HCT116 (cell line): Measurements from ENCODE around the gene SETD1B.

Experiments
- CBX3 ChIP-seq: IDR thresholded peaks from 2 replicates; pipeline ENCODE4 v1.6.1; 2012; ENCODE audit warnings: low read depth
- CEBPB ChIP-seq: IDR thresholded peaks from 2 replicates; pipeline ENCODE4 v1.6.1; 2012; ENCODE audit warnings: low read depth
- ELF1 ChIP-seq: IDR thresholded peaks from 2 replicates; pipeline ENCODE4 v1.6.1; 2012; ENCODE audit warnings: low read depth, borderline replicate concordance
- EZH2phosphoT487 ChIP-seq: fragments of 200-600 bp; IDR thresholded peaks from 2 replicates; pipeline ENCODE4 v1.6.1; 2018; ENCODE audit warnings: antibody characterized with exemption, borderline replicate concordance
- JUND ChIP-seq: IDR thresholded peaks from 2 replicates; pipeline ENCODE4 v1.6.1; 2012
- POLR2AphosphoS5 ChIP-seq: IDR thresholded peaks from 2 replicates; pipeline ENCODE4 v1.6.1; 2011; ENCODE audit warnings: mild to moderate bottlenecking, low read depth, low read length, moderate library complexity
- REST ChIP-seq: IDR thresholded peaks from 2 replicates; pipeline ENCODE4 v1.6.1; 2012; ENCODE audit warnings: low read depth
- TF ChIP-seq, protein P1 (sequence below), 3 experiments: fragments of 200-600 bp in 1 of 3; sonication (generic) in 1 of 3; IDR thresholded peaks in 2 of 3; conservative IDR thresholded peaks in 1 of 3; 2 replicates each; pipeline ENCODE4 v1.5.1; 2012 to 2017; ENCODE audit warnings: low read depth in 2 of 3, low read length in 2 of 3, antibody characterized with exemption in 1 of 3, borderline replicate concordance in 1 of 3, control low read depth in 1 of 3, mild to moderate bottlenecking in 1 of 3, mixed read lengths in 1 of 3, mixed run types in 1 of 3, moderate library complexity in 1 of 3; ENCODE audit not compliant: insufficient read depth in 1 of 3

GRCh38 chr12:121823101-121823726, 19.4 kb downstream of the SETD1B start:
- TF ChIP-seq, protein P1, sequence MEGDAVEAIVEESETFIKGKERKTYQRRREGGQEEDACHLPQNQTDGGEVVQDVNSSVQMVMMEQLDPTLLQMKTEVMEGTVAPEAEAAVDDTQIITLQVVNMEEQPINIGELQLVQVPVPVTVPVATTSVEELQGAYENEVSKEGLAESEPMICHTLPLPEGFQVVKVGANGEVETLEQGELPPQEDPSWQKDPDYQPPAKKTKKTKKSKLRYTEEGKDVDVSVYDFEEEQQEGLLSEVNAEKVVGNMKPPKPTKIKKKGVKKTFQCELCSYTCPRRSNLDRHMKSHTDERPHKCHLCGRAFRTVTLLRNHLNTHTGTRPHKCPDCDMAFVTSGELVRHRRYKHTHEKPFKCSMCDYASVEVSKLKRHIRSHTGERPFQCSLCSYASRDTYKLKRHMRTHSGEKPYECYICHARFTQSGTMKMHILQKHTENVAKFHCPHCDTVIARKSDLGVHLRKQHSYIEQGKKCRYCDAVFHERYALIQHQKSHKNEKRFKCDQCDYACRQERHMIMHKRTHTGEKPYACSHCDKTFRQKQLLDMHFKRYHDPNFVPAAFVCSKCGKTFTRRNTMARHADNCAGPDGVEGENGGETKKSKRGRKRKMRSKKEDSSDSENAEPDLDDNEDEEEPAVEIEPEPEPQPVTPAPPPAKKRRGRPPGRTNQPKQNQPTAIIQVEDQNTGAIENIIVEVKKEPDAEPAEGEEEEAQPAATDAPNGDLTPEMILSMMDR (IDR thresholded peaks at IDR 0.05 in 2 of 3, conservative IDR thresholded peaks at IDR 0.05 in 1 of 3; ENCODE audit: borderline replicate concordance in 1 of 3, insufficient read depth in 1 of 3, low read depth in 2 of 3, low read length in 2 of 3) = no peak
- no peak for TF ChIP-seq JUND
- TF ChIP-seq REST = no peak
- no peak for TF ChIP-seq POLR2AphosphoS5
- TF ChIP-seq CEBPB = no peak
- TF ChIP-seq EZH2phosphoT487 = no peak
- TF ChIP-seq CBX3 = no peak
- TF ChIP-seq ELF1 = no peak
